Glomerular endothelial cell (primary cell): ENCODE results near the gene PWWP2B. TPM values are rescaled to one million over a fixed set of nuclear protein-coding genes. Genes with fewer than 3 reads are reported as not detected.

Experiments
- DNase-seq: peaks from one replicate; pipeline ENCODE4 v3.0.0-alpha.2; 2011; ENCODE audit warnings: low read depth, low spot score; ENCODE audit errors: extremely low read depth
- total RNA-seq: library from RNA; depleted of rRNA; stranded (reverse); fragments of >200 nt; gene quantifications from 2 replicates; pipeline ENCODE4 v1.2.3, GENCODE V29; 2015

Gene PWWP2B
- total RNA-seq, 1 donor from 2014 or later, result 17.3 TPM

- DNase-seq, result no peak
Measured at GRCh38 chr10:132392811-132393694, 3.9 kb upstream of the PWWP2B start.

GRCh38 chr10:132393695-132394181 lies 3.3 kb upstream of the PWWP2B start:
- DNase-seq, result no peak

- no peak for DNase-seq
Measured at GRCh38 chr10:132394201-132394811, 2.7 kb upstream of the PWWP2B start.

- no peak for DNase-seq
Measured at GRCh38 chr10:132394936-132395703, 1.9 kb upstream of the PWWP2B start.

- no peak for DNase-seq
Measured at GRCh38 chr10:132395704-132396493, 1.1 kb upstream of the PWWP2B start.

- DNase-seq, result no peak
Measured at GRCh38 chr10:132396494-132397035, 435 bp upstream of the PWWP2B start.

GRCh38 chr10:132397671-132398565 lies 918 bp downstream of the PWWP2B start:
- no peak for DNase-seq

- DNase-seq, result no peak
Measured at GRCh38 chr10:132398566-132398991, 1.6 kb downstream of the PWWP2B start.

GRCh38 chr10:132399117-132400035 lies 2.4 kb downstream of the PWWP2B start:
- DNase-seq, result no peak

- DNase-seq, result no peak
Measured at GRCh38 chr10:132400041-132400546, 3.1 kb downstream of the PWWP2B start.

- no peak for DNase-seq
Measured at GRCh38 chr10:132400547-132401151, 3.6 kb downstream of the PWWP2B start.

- DNase-seq, result no peak
Measured at GRCh38 chr10:132401401-132402118, 4.6 kb downstream of the PWWP2B start.

GRCh38 chr10:132402781-132403241 lies 5.8 kb downstream of the PWWP2B start:
- DNase-seq, result no peak

- DNase-seq, result no peak
Measured at GRCh38 chr10:132403511-132404168, 6.6 kb downstream of the PWWP2B start.

GRCh38 chr10:132404169-132404880 lies 7.3 kb downstream of the PWWP2B start:
- no peak for DNase-seq
